ENCODE measurements around the gene CDCA3.
A peak's percentile ranks its signal among the peaks of the same experiment; 100 is the strongest.
"Not testable (repeated sequence)": the region's sequence is repeated elsewhere in the genome, so short reads cannot be mapped to it uniquely, and the experiment has no call there.

CDCA3 gene

DNA sequence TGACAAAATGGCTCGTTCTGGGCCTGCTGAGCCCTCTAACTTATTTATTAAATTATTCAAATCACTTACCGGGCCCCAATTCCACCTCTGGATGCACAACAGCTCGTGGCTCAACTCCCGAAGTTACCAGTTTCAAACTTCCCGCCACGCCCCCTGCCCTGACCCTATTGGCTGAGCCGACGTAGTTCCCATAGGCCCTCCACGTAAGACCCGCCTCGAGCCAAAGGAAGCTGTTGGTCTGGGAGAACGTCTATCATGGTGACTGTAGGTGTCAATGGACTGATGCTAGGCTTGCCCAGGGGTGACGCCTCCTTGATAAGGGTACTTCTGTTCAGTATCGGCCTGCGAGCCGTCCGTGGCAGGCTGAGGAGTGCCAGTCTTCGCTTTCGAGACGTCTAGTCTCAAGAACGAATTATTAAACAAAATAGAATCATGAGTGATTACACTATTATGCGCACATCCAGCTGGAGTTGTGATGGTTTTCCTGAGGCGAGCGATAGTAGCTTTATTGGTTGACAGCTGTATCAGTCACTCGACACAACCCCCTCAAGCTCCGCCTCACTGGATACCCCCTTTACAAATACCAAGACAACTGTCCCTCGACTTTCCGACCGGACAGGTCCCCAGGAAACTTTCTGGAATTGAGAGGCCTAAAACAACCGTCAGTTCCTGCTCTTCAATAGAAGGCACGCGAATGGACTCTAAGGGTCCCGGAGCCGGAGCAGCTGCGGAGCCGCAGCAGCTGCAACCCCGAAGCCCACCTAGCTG lies at the start of gene CDCA3:
TSS of gene CDCA3 (minus strand) at position 134 of the 768 bp plus-strand sequence. CDS start 334 bp downstream, outside the sequence.
- peak; percentile 97 for DNase-seq (ENCODE audit: low read depth, low spot score)
- H3K27ac ChIP-seq, result peak within 1 kb of the TSS; percentile 66

DNA sequence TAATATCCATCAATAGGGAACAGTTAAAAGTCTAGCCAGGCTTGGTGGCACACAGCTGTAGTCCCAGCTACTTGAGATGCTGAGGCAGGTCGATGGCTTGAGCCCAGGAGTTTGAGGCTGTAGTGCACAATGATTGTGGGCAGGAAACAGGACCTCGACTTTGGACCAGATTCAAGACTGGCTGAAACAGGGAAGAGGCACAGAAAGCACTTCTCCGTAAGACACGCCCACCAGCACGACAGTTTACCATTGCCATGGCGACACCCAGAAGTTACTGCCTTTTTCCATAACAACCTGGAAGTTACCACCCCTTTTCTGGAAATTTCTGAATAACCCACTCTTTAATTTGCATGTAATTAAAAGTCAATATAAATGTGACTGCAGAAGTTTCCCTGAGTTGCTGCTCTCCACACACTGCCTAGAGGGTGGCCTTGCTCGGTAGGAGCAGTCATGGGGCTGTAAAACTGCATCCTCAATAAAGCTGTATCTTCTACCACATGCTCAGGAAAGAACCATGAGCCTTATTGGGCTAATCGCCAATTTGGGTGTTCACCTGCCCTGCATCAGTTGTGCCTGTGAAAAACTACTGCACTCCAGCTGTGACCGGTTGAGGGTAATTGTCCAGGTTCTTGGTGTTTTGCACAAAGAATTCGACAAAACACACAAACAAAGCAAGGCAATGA lies 48.9 kb upstream of the CDCA3 start:
- H3K27ac ChIP-seq, result no peak overlapping the region

DNA sequence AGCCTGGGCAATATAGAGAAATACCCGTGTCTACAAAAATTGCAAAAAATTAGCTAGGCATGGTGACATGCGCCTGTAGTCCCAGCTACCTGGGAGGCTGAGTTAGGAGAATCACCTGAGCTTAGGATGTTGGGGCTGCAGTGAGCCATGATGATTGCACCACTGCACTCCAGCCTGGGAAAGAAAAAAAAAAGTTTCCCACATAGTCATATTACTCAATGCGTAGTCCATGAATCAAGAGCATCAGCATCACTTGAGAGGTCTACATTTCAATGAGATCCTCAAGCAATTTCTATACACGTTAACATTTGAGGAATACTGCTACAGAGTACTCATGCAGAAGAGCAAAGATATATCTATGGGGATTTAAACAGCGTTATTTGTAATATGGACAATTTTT lies 48.3 kb upstream of the CDCA3 start:
- DNase-seq (ENCODE audit: low read depth, low spot score), result no peak
- H3K27ac ChIP-seq, result no peak overlapping the region

More for the DNA sequence above, 48.9 kb upstream of the CDCA3 start:
- no peak for DNase-seq (ENCODE audit: low read depth, low spot score)

- DNase-seq (ENCODE audit: low read depth, low spot score), result no peak
- no peak overlapping the region for H3K27ac ChIP-seq
Observed at GRCh38 chr12:6896846-6897435, 45.9 kb upstream of the CDCA3 start.

- H3K27ac ChIP-seq, result no peak overlapping the region
- no peak for DNase-seq (ENCODE audit: low read depth, low spot score)
Observed at GRCh38 chr12:6894321-6894720, 43.2 kb upstream of the CDCA3 start.

DNA sequence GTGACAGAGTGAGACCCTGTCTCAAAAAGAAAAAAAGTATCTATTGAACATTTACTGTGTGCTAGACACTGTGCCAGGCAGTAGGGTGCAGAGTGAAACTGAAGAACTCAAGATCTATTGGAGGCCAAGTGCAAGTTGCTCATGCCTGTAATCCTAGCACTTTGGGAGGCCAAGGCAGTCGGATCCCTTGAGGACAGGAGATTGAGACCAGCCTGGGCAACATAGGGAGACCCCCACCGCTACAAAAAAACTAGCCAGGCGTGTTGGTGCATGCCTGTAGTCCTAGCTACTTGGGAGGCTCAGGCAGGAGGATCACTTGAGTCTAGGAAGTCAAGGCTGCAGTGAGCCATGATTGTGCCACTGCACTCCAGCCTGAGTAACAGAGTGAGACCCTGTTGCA lies 41.6 kb upstream of the CDCA3 start:
- DNase-seq (ENCODE audit: low read depth, low spot score); H3K27ac ChIP-seq: not testable (repeated sequence)

DNA sequence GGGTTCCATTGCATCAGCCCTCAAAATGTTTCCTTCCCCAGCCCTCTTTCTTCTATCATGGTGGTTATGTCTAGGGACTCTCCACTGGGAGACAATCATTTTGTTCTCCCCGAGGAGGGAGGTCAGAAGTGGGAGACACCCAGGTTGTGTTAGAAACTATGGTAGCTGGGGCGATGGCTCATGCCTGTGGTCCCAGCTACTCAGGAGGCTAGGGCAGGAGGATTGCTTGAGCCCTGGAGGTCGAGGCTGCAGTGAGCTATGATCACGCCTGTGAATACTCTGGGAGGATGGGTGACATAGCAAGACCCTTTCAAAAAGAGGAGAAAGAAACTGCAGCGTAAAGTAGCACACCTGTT lies 40.5 kb upstream of the CDCA3 start:
- DNase-seq (ENCODE audit: low read depth, low spot score), result no peak
- peak overlapping the region; percentile 63 for H3K27ac ChIP-seq

DNA sequence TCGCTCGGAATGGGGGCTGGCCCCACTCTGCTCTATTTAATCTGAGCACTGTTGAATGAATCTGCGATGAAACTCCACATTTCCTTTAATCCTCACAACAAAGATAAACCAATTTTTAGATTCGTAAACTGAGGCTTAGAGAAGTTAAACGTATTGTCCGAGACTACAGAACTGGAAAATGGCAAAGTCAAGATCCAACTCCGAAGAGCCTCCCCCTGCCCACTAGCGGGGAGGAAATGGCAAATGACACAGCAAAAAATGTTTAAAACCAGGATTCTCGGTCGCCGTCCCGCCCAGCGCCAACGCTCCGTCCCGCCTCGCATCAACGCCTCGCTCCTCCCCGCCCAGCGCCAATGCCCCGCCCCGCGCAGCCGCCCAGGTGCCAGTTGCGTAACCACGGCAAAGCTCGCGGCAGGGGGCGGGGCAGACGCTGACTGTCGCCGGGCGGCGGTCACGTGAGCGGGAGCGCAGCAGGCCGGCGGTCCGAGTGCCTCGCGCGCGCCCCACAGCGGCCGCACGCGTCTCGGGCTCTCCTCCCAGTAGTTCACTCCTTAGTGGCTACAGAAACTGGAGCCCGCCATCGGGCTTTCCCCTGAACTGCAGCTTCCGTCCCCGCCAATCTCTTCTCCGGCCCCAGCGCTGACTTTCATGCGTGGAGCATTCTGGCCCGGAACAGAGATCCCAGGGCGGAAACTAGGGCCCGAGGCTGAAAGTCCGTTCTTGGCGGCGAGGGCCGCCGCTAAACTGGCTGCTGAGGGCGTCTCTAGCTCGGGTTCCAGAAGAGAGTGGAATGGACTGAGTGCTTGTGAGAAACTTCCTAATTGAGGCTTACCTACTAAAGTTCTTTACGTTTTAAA lies 39.9 kb upstream of the CDCA3 start:
- H3K27ac ChIP-seq, result peak overlapping the region; percentile 63
- DNase-seq (ENCODE audit: low read depth, low spot score), result no peak

- H3K27ac ChIP-seq, result peak overlapping the region; percentile 63
Observed at GRCh38 chr12:6889775-6890573, 38.9 kb upstream of the CDCA3 start.

DNA sequence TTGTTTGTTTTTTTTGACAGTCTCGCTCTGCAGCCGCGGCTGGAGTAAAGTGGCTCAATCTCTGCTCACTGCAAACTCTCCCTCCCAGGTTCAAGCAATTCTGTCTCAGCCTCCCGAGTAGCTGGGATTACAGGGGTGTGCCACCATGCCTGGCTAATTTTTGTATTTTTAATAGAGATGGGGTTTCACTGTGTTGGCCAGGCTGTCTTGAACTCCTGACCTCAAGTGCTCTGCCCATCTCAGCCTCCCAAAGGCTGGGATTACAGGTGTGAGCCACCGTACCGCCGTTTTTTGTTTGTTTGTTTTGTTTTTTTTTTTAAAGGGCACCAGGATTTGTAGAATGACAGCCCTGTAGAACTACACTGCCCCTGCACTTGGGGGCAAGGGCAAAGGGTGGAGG lies 37.7 kb upstream of the CDCA3 start:
- not testable (repeated sequence) for DNase-seq (ENCODE audit: low read depth, low spot score); H3K27ac ChIP-seq

More at GRCh38 chr12:6889775-6890573, 38.9 kb upstream of the CDCA3 start:
- DNase-seq (ENCODE audit: low read depth, low spot score), result not testable (repeated sequence)

DNA sequence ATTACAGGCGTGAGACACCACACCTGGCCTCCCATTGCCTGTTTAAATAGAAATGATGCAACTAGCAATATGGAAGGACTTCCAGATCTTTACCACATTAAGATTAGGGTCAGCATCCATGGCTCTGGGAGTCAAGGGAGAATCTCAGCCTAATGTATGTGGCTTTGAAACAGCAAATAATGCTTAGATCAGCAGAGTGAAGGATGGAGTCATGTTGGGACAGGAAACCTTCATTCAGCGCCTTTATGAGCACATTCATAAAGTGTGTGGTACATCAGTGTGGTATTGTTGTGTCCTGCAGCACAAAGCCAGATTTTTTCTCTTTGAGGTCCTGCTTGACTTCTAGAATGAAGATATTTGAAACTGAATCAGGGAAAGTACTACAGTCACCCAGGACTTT lies 37.3 kb upstream of the CDCA3 start:
- no peak overlapping the region for H3K27ac ChIP-seq
- DNase-seq (ENCODE audit: low read depth, low spot score), result no peak

GRCh38 chr12:6887460-6887859 lies 36.4 kb upstream of the CDCA3 start:
- DNase-seq (ENCODE audit: low read depth, low spot score), result no peak
- H3K27ac ChIP-seq, result no peak overlapping the region

DNA sequence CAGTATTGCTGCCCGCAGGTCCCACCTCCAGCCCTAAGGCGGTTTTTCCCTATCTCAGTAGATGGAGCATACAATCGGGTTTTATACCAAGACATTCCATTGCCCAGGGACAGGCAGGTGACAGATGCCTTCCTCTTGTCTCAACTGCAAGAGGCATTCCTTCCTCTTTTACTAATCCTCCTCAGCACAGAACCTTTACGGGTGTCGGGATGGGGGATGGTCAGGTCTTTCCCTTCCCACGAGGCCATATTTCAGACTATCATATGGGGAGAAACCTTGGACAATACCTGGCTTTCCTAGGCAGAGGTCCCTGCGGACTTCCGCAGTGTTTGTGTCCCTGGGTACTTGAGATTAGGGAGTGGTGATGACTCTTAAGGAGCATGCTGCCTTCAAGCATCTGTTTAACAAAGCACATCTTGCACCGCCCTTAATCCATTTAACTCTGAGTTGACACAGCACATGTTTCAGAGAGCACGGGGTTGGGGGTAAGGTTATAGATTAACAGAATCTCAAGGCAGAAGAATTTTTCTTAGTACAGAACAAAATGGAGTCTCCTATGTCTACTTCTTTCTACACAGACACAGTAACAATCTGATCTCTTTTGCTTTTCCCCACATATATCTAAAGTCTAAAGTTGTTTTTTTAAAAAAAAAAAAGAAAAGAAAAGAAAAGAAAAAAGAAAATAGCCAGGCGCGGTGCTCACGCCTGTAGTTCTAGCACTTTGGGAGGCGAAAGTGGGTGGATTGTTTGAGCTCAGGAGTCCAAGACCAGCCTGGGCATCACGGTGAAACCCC lies 35.3 kb upstream of the CDCA3 start:
- not testable (repeated sequence) for H3K27ac ChIP-seq; DNase-seq (ENCODE audit: low read depth, low spot score)

DNA sequence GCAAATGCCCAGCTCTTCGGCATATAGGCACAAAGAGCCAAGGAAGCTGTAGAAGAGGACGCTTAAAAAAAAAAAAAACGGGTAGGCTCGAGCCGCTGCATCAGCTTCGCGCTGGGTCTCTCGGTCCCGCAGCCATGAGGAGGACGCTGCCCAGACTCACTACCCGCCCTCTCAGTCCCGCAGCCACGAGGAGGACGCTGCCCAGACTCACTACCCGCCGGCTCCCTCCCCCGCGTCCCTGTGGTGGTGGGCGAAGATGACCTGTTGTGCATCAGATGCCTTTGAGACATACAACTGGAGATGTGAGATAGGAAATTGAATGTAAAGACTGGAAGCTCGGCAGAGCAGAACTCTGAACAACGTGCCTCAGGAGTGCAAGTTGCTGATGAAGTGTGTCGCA lies 33.5 kb upstream of the CDCA3 start:
- no peak for DNase-seq (ENCODE audit: low read depth, low spot score)

DNA sequence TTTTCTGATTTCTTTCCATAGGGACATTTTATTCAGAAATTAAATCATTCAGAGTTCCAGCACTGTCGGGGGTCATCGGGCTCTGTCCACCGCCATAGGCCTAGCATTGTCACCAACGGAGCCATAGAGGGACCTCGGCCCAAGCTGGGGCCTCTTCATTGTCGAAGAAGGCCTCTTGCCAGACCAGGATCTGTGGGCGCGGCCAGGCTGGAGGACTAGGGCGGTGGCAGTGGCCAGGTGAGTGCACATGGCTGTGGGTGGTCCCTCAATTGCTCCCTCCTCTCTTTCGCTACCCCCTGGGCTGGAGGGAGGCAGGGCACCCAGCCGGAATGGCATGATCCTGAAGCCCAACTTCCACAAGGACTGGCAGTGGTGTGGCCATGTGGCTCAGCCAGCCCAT lies 32.6 kb upstream of the CDCA3 start:
- H3K27ac ChIP-seq, result no peak overlapping the region
- DNase-seq (ENCODE audit: low read depth, low spot score), result no peak

More for the DNA sequence above, 33.5 kb upstream of the CDCA3 start:
- no peak overlapping the region for H3K27ac ChIP-seq

GRCh38 chr12:6883252-6883651 lies 32.2 kb upstream of the CDCA3 start:
- DNase-seq (ENCODE audit: low read depth, low spot score), result no peak
- no peak overlapping the region for H3K27ac ChIP-seq

DNA sequence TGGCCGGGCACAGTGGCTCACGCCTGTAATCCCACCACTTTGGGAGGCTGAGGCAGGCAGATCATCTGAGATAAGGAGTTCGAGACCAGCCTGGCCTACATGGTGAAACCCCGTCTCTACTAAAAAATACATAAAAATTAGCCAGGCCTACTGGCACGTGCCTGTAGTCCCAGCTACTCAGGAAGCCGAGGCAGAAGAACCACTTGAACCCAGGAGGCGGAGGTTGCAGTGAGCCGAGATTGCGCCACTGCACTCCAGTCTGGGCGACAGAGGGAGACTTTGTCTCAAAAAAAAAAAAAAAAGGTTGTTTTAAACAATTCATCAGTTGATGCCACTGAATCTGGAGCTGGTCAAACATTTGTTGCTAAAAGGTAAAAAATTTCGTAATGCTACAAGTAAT lies 28.7 kb upstream of the CDCA3 start:
- not testable (repeated sequence) for DNase-seq (ENCODE audit: low read depth, low spot score); H3K27ac ChIP-seq

DNA sequence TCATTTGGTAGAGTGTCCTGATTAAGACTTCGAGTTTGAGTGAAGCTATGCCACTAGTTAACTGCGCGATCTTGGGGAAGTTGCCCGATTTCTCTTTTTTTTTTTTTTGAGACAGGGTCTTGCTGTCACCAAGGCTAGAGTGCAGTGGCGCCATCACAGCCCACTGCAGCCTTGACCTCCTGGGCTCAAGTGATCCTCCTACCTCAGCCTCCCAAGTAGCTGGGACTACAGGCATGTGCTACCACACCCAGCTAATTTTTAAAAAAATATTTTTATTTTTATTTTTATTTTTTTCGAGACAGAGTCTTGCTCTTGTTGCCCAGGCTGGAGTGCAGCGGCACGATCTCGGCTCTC lies 22.9 kb upstream of the CDCA3 start:
- not testable (repeated sequence) for DNase-seq (ENCODE audit: low read depth, low spot score)
- peak overlapping the region; percentile 87 for H3K27ac ChIP-seq

Measured in epithelial cell of prostate (primary cell).